Right renal pelvis (tissue), 4 donors: ENCODE measurements around the gene GPR37L1. TPM values are rescaled to one million over a fixed set of nuclear protein-coding genes. Genes with fewer than 3 reads are reported as not detected.
"Not testable (repeated sequence)": the region's sequence is repeated elsewhere in the genome, so short reads cannot be mapped to it uniquely, and the experiment has no call there.

Experiments
- DNase-seq, 4 donors: peaks; one replicate each; pipeline ENCODE4 v3.0.0-alpha.2; 2013; ENCODE audit warnings: low read depth in 4 of 4, low spot score in 3 of 4, missing footprints in 1 of 4
- polyA plus RNA-seq, 4 donors: library from polyadenylated mRNA; unstranded; fragments of 120-200 nt; gene quantifications; one replicate each; pipeline ENCODE4 v1.2.1, GENCODE V29; 2013; ENCODE audit not compliant: insufficient read length in 4 of 4

GPR37L1 gene
- polyA plus RNA-seq, 4 donors: 0.04 to 0.13 (median 0.04) TPM

DNA sequence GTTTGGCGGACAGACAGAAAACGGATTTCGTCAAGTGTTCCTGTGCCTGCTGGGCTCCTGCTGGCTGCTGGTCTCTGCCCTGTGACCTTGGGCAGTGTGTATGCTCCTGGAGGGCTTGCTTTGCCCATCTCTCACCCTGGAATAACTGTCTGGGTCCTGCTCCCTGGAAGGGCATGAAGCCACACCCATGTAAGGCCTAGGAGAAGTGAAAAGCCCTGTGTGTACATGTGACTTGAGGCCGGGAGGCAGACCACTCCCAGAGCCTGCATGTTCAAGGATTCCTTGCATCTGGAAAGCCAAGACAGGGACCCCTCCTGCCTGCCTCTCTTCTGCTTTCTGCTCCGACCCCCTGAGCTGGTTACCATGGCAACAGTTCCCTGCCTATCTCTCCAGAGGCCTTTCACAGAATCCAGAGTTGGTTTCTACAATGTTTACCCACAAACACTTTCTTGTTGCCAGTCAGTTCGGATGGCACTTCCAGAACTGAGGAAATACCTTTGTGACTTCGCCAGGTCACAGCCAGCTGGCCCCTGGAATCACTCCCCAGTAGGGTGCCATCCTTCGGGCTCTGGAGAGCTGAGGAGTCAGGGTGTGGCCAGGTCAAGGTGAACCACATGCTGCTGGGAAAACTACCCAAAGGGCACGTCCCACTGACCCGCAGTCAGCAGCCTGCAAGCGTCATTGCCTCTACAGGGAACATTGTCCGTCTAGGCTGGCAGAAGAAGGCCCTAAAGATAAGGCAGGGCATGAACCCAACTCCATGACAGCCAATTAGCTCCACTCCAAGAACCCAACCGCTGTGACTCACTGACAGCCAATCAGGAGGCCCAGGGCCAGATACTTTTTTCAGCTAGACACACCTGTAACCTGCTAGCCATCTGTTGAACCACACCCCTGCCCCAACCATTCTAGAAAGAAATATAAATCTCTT lies 14.7 kb upstream of the GPR37L1 start:
- no peak for DNase-seq

DNA sequence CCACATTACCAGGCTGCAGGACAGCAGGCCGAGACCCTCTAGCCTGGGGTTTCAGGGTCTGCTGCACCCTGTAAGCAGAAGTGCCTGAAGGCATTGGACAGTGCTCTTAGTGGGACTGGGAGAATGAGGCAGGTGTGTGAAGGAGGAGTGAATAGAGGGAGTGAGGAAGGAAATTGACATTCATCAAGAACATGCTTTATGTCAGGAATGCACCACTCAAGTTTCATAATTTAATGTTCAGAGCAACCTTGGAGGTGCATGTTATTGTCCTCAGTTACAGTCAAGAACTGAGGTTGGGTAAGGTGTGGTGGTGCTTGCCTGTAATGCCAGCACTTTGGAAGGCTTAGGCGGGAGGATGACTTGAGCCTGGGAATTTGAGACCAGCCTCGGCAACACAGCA lies 11.7 kb upstream of the GPR37L1 start:
- no peak for DNase-seq

DNA sequence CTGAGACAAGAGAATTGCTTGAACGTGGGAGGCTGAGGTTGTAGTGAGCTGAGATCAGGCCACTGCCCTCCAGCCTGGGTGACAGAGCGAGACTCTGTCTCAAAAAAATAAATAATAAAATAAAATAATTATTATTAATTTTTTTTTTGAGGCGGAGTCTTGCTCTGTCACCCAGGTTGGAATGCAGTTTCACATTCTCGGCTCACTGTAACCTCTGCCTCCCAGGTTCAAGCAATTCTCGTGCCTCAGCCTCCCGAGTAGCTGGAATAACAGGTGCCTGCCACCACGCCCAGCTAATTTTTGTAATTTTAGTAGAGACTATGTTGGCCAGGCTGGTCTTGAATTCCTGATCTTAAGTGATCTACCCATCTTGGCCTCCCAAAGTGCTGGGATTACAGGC lies 11.1 kb upstream of the GPR37L1 start:
- not testable (repeated sequence) for DNase-seq

DNA sequence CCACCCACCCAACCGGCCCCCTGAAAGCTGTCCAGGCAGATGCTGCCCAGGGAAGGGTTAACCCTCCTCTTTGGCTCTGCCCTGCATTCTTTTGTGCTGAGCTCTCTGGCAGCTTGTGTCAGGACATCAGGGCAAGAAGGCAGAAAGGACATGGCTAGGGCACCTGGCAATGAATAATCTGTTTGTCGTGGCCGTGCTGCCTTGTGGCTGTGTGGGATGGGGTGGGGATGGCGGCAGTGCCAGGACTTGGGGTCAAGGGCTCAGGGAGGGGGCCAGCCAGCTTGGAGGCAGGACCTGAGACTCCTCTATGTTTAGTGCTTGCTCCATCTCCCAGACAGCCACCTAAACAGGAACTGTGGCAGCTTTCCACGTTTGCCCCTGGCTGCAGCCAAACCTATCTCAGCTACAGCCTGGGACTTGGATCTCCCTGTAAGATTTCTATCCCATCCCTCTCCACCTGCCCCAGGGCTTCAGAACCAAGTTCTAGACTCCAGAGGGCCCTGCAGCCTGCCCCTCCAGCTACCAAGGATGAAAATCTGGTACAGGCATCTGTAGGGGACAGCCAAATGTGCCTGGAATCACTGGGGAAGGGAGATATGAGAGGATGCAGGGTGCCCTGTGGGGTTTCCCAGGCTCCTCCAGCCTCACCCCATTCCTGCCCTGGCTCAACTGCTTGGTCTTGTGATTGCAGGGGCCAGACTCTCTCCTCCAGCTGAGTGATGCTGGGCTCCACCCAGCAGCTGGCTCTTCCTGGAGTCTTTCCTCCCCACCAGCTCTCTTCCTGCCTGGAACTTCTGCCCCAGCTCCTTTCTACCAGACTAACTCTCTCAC lies 9.6 kb upstream of the GPR37L1 start:
- no peak for DNase-seq

DNA sequence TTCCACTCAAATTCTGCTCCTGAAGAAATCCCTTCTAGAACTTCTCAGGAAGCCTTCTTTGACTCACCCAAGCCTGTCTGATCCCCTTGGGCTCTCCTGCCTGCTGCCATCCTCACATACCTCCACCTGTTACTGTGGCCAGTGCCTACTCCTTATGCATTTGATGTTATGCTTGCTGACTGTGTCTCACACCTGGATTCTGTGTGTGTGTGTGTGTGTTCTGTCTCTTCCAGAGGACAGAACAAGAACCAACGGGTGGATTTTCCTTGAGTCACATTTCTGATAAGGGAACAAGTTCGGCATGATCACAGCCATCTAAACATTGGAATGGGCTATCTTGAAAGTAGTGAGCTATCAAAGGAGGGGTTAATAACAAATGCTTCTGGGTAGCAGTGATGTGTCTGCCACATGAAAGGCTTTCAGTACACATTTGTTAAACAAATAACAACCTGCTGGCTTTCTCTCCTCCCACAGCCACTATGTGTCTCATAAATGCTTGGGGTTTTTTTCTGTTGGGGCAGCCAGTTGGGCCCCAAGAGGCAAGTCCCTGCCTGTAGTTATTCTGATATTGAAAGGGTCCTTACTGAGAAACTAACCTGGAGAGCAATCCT lies 8.9 kb upstream of the GPR37L1 start:
- DNase-seq: no peak

DNA sequence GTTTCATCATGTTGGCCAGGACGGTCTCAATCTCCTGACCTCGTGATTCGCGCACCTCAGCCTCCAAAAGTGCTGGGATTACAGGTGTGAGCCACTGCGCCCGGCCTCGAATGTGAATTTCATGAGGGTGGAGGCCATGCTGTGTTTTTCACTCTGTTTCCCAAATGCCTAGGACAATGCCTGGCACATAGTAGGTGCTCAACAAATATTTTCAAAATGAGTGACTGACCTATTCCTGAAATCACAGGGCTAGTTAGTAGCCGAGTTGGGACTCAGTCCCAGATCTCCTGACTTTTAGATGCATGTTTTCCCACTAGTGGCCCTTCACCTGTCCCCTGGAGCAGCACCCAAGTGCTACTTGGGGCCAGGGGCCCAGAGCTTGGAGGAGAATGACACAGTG lies 6.4 kb upstream of the GPR37L1 start:
- no peak for DNase-seq

DNA sequence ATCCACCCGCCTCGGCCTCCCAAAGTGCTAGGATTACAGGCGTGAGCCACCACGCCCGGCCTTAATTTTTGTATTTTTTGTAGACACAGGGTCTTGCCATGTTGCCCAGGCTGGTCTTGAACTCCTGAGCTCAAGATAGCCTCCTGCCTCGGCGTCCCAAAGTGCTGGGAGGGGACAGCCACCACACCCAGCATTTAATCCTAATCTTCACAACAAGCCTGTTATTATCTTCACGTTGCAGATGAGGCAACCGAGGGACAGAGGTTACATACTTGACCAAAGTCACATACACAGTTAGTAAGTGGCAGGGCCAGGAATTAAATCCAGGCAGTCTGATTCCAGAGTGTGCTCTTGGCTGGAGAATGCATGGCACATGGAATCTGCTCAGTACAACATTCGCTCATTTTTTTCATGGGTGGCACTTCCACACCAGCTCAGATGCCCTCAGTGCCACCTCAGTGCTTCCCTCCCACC lies 4.8 kb upstream of the GPR37L1 start:
- no peak for DNase-seq

DNA sequence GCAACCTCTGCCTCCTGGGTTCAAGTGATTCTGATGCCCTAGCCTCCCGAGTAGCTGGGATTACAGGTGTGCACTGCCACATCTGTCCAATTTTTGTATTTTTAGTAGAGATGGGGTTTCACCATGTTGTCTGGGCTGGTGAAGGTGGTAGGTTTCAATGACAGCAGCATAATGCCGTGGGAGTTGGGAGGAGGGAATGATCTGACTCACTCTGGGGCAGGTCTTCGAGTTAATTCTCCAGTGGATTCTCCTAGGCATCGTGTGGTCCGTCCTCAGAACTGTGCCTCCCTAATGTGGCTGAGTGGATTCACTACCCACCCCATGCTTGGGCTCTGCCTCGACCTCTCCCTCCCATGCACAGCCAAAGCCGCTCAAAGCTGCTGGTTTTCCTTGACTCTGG lies 1.7 kb upstream of the GPR37L1 start:
- no peak for DNase-seq

DNA sequence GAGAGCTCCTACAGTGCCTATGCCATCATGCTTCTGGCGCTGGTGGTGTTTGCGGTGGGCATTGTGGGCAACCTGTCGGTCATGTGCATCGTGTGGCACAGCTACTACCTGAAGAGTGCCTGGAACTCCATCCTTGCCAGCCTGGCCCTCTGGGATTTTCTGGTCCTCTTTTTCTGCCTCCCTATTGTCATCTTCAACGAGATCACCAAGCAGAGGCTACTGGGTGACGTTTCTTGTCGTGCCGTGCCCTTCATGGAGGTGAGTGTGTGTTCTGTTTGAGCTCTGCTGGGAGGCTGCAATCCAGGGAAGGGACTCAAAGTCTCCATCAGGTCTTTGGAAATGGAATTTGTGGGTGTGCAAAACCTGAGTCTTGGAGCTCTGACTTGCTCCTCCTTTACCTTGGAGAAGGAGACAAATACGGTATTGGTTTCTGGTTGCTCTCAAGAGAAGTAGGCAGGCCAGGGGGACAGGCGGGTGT lies 658 bp downstream of the GPR37L1 start:
- DNase-seq: no peak

DNA sequence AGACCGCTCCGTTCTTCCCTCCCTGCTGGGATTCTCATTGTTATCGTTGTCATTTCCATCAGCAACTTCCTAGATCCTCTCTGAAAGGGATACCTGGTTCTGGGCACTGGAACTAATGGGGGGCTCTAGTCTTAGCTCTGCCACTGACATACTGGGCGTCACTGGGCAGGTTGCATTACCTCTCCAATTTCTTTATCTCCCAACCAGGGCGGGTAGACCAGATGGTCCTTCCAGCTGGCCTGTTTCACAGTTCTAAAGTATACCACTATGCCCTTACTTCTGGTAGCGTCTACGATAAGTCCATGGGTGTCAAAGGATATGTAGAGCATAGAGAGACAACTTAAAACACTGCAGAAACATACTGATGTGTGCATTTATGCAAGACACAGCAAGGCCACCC lies 1.4 kb downstream of the GPR37L1 start:
- no peak for DNase-seq

DNA sequence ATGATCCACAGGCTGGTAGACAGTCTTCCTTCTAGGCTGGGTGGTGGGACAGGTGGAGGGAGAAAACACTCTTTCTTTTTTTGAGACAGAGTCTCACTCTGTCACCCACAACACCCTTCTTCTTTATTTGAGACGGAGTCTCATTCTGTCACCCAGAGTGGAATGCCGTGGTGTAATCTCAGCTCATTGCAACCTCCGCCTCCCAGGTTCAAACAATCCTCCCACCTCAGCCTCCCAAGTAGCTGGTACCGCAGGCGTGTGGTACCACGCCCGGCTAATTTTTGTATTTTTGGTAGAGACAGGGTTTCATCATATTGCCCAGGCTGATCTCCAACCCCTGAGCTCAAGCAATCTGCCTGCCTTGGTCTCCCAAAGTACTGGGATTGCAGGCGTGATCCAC lies 2.9 kb downstream of the GPR37L1 start:
- DNase-seq: no peak

DNA sequence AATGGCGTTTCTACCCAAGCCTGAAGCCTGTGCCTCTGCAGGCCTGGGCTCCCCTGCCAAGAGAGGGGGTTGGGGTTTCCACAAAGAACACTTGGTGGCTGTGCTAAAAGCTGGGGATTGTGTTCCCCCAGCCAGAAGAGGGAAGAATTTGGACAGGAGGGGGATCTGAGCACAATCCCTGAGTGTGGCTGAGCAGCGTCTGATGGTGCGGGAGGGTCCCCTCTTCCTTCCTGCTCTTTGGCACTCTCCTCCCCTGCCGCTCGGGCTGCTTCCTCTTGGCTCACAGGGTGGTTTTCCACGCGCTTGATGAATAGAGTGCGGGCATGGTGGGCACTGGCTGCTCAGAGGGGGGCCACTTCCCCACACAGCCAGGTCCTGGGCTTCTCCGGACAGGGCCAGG lies 3.7 kb downstream of the GPR37L1 start:
- no peak for DNase-seq

DNA sequence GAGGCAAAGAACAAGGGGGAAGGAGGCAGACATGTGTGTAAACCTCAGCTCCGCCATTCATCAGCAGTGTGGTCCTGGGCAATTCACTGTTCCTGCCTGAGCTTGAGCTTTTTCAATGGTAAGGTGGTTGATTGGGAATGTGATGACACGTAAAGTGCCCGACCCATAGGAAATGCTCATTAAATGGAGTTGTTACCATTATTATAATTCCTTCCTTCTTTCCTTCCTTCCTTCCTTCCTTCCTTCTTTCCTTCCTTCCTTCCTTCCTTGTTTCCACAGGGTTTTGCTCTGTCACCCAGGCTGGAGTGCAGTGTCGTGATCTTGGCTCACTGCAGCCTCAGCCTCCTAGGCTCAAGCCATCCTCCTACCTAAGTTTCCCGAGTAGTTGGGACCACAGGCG lies 4.3 kb downstream of the GPR37L1 start:
- DNase-seq: no peak

DNA sequence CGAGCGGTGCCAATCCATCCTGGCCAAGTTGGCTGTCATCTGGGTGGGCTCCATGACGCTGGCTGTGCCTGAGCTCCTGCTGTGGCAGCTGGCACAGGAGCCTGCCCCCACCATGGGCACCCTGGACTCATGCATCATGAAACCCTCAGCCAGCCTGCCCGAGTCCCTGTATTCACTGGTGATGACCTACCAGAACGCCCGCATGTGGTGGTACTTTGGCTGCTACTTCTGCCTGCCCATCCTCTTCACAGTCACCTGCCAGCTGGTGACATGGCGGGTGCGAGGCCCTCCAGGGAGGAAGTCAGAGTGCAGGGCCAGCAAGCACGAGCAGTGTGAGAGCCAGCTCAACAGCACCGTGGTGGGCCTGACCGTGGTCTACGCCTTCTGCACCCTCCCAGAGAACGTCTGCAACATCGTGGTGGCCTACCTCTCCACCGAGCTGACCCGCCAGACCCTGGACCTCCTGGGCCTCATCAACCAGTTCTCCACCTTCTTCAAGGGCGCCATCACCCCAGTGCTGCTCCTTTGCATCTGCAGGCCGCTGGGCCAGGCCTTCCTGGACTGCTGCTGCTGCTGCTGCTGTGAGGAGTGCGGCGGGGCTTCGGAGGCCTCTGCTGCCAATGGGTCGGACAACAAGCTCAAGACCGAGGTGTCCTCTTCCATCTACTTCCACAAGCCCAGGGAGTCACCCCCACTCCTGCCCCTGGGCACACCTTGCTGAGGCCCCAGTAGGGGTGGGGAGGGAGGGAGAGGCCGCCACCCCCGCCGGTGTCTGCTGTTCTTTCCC lies 5.3 kb downstream of the GPR37L1 start:
- DNase-seq: no peak

DNA sequence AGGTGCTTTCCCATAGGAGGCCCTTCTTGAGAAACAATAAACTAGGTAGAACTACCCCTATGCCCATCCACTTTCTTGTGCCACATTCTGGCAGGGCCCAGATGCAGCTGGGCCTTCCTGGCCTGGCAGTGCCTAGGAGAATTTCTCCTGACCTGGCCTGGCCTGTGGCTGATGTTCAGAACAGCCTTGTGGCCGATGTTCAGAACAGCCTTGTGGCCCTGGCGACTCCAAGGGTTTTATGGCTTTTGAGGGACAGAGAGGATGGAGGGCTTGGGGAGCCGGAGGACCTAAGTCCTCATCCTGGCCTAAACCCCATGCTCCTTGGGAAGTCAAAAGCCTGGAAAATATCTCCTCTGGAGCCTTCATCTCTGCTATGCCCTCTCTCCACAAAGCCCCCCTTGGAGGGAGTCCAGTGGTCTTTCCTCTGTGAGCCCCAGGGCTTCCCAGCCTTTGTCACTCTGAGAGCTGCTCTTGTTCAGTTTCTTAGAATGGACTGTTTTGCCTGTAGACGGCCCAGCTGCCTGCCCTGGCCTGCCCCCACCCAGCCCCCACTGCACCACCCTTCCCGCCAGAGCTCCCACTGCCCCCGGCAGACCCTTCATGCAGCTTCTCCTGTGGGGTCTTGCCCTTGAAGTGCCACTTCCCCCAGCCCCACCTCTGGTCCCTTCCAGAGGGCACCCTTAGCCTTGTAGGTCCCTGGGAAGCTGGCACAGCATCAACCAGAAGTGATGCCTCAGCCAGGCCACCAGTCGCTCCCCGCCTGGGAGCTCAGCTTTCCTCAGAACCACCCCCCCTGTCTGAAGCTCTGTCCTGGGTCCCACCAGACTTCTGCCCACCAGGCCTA lies 7.0 kb downstream of the GPR37L1 start:
- DNase-seq: no peak

DNA sequence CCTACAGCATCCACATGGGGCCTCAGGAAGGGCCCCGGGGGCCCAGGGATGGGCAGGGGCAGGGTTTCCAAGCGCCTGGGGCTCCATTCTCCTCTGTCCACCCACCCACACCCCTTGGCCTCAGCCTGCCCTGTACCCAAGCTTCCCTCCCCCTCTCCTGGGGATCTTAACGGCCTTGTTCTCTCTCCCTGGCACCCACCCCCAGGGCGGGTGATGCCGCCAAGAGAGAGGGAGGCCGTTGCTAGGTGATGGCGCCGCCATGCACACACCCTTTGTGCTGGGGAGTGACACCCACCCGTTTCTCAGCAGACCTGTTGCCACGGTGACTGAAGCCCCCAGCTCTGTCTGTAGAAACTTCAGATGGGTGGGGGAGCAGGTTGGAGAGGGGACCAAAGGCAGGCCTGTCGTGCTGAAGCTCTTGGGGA lies 7.6 kb downstream of the GPR37L1 start:
- no peak for DNase-seq

DNA sequence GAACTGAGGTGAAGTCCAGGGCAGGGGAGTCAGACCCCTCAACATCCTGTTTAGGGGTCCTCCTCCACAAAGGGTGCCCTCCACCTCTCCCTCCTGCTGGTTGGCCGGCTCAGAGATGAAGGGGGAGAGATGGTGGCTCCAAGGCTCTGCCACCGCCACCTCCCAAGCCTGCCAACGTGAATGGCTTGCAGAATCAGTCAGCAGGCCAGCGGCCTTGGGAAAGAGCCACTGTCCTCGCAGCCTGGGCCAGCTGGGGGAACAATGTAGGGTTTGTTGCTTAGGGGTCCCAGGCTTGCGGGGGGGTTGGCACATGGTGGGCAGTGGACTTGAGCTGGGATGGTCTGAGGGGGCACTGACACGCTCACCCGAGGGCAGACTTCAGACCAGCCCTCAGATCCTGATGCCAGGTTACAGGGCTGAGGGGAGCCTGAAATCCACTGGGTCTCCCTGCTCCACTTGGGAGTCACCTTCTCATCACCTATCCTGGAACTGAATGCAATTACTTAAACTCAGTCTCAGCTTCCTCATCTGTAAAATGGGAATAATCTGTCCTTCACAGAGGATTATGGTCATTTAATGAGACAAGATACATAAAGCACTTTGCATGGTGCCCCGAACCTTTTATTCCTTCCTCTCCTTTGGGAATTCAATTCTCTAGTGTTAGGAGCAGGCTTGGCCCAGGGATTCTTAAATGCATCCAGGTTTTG lies 8.3 kb downstream of the GPR37L1 start:
- no peak for DNase-seq

DNA sequence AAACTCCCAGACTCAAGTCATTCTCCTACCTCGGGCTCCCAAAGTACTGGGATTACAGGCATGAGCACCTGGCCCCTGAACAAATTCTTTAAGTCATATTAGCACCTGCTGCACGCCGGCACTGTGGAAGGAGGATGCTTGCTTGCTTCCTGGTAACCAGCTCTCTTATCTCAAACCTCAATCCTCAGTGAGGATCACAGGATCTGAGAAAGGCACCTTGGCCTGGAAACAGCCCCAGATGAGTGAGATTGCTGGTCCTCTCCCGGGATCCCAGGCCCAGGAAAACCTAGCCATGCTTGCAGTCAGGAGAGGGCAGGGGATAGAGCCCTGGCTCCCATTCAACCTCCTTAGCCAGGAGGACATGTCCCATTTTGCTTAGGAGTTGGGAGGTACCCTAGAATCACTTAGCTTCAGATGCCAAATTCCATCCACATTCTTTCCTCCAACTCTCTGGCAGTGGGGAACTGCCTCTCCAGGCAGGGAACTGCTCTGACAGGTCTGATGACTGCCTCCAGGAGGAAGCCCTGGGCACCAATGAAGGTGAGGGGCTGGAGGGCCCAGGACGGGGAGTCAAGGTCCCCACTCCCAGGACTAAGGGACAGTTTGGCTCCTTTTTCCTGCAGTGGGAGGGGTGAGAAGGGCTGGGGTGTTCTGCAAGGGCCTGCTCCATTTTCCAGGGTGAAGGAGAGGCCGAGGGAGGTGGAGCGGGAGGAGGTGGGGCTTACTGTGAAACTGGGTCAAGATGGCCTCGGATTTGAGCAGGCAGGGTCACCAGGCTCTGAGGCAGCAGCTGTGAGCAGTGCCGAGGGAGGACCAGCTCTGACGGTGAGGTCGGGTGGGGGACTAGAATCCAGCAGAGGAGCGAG lies 9.5 kb downstream of the GPR37L1 start:
- no peak for DNase-seq
